GM12878 (cell line): ENCODE results near the gene PDE11A. TPM values are rescaled to one million over a fixed set of nuclear protein-coding genes. Genes with fewer than 3 reads are reported as not detected.

Source experiments
- ATAC-seq: fragments of 200-7000 bp; cut with Tn5 transposase; 3 replicates; pipeline ENCODE4 v1.9.1; 2020; ENCODE audit warnings: mild to moderate bottlenecking, moderate library complexity
- BruUV-seq: library from RNA; stranded (reverse); fragments of 400-500 nt; replicated peaks from 2 replicates; lab custom pipeline; 2021; lab: Mats Ljungman, UMichigan
- CTCF ChIA-PET: fragments of 300-600 bp; sonication (Branson Sonifier 250); formaldehyde crosslinking; extraction: SDS; loops from one replicate; lab custom pipeline; 2021; ENCODE audit warnings: inconsistent platforms; lab: Yijun Ruan, JAX
- POLR2A ChIA-PET: fragments of 350-600 bp; formaldehyde crosslinking; extraction: SDS; loops from one replicate; lab custom pipeline; 2021; ENCODE audit warnings: inconsistent platforms; lab: Charles Lee
- RAD21 ChIA-PET: fragments of 300-600 bp; sonication (Branson Sonifier 250); formaldehyde crosslinking; loops from one replicate; lab custom pipeline; 2023; ENCODE audit warnings: antibody characterized with exemption; ENCODE audit not compliant: unreplicated experiment; lab: Charles Lee
- SMC1A ChIA-PET: fragments of 300-600 bp; sonication (Branson Sonifier 250); formaldehyde crosslinking; loops from one replicate; lab custom pipeline; 2023; ENCODE audit not compliant: unreplicated experiment, uncharacterized antibody; lab: Charles Lee
- DNase-seq: peaks from one replicate; pipeline ENCODE4 v3.0.0-alpha.2; 2011; ENCODE audit warnings: low read depth, low spot score
- FAIRE-seq: peaks from 3 replicates; lab custom pipeline; 2011; peaks lifted over from hg19 to GRCh38; lab: Jason Lieb, UNC
- H2AFZ ChIP-seq: 2 replicates; pipeline ENCODE4 v1.6.0; 2011; ENCODE audit warnings: low read depth, low read length, control low read depth; ENCODE audit not compliant: control insufficient read depth
- H3K27ac ChIP-seq: 2 replicates; pipeline ENCODE4 v1.5.1; 2011; ENCODE audit warnings: control low read depth; ENCODE audit not compliant: control insufficient read depth, insufficient read depth
- H3K27me3 ChIP-seq, 2 experiments: replicated peaks in 1 of 2; 2 replicates each; pipeline versions ENCODE4 v1.6.0 to v1.6.1; 2011; ENCODE audit warnings: low read length in 1 of 2; ENCODE audit not compliant: control insufficient read depth in 2 of 2, insufficient read depth in 2 of 2
- H3K36me3 ChIP-seq, 2 experiments: 2 replicates each; pipeline ENCODE4 v1.5.1; 2011; ENCODE audit warnings: low read length in 1 of 2; ENCODE audit not compliant: control insufficient read depth in 2 of 2, insufficient read depth in 2 of 2
- H3K4me1 ChIP-seq: 2 replicates; pipeline ENCODE4 v1.6.1; 2011; ENCODE audit warnings: mild to moderate bottlenecking, low read length, moderate library complexity, mixed read lengths; ENCODE audit not compliant: control insufficient read depth, insufficient read depth
- H3K4me2 ChIP-seq: 2 replicates; pipeline ENCODE4 v1.6.0; 2011; ENCODE audit warnings: control low read depth; ENCODE audit not compliant: control insufficient read depth, insufficient read depth
- H3K4me3 ChIP-seq: fragments of 200-600 bp; sonication (generic); 2 replicates; pipeline ENCODE4 v1.5.1; 2016
- H3K79me2 ChIP-seq: 2 replicates; pipeline ENCODE4 v1.6.0; 2011; ENCODE audit warnings: low read length; ENCODE audit not compliant: control insufficient read depth, insufficient read depth
- H3K9ac ChIP-seq: 2 replicates; pipeline ENCODE4 v1.8.0; 2011; ENCODE audit warnings: low read length, control low read depth, mixed read lengths; ENCODE audit not compliant: control insufficient read depth, insufficient read depth
- H3K9me3 ChIP-seq: replicated peaks from 3 replicates; pipeline ENCODE4 v1.5.1; 2011; ENCODE audit warnings: mild to moderate bottlenecking, low read length; ENCODE audit not compliant: control insufficient read depth, insufficient read depth
- H4K20me1 ChIP-seq: 2 replicates; pipeline ENCODE4 v1.6.0; 2011; ENCODE audit not compliant: control insufficient read depth, insufficient read depth
- BACH1 ChIP-seq: fragments of 450-650 bp; IDR thresholded peaks from 2 replicates; pipeline ENCODE4 v1.6.1; 2017; ENCODE audit warnings: mild to moderate bottlenecking, borderline replicate concordance
- BHLHE40 ChIP-seq, 2 experiments: fragments of 450-650 bp in 1 of 2; IDR thresholded peaks; 2 replicates each; pipeline ENCODE4 v1.6.1; 2011 to 2017; ENCODE audit warnings: low read depth in 2 of 2, borderline replicate concordance in 1 of 2, improper control_type of control experiment in 1 of 2, low read length in 1 of 2, mild to moderate bottlenecking in 1 of 2
- BMI1 ChIP-seq: fragments of 450-650 bp; IDR thresholded peaks from 2 replicates; pipeline ENCODE4 v1.6.1; 2016; ENCODE audit warnings: mild to moderate bottlenecking, moderate library complexity, borderline replicate concordance
- ESRRA ChIP-seq: IDR thresholded peaks from 2 replicates; pipeline ENCODE4 v1.6.1; 2012; ENCODE audit warnings: mild to moderate bottlenecking, low read length, improper control_type of control experiment
- FOXM1 ChIP-seq: IDR thresholded peaks from 2 replicates; pipeline ENCODE4 v1.6.1; 2012; ENCODE audit warnings: low read depth, mild to moderate bottlenecking, inconsistent platforms, low read length, moderate library complexity
- HCFC1 ChIP-seq: fragments of 150-350 bp; IDR thresholded peaks from 2 replicates; pipeline ENCODE4 v1.6.1; 2014; ENCODE audit warnings: low read length
- HDAC2 ChIP-seq: fragments of 200-600 bp; sonication (generic); IDR thresholded peaks from 2 replicates; pipeline ENCODE4 v1.6.1; 2017
- JUNB ChIP-seq: IDR thresholded peaks from 2 replicates; pipeline ENCODE4 v1.6.1; 2016; ENCODE audit warnings: antibody characterized with exemption, mild to moderate bottlenecking
- KDM1A ChIP-seq: fragments of 200-600 bp; sonication (generic); IDR thresholded peaks from 2 replicates; pipeline ENCODE4 v1.6.1; 2016; ENCODE audit warnings: borderline replicate concordance
- LARP7 ChIP-seq: fragments of 450-650 bp; IDR thresholded peaks from 2 replicates; pipeline ENCODE4 v1.6.1; 2017; ENCODE audit warnings: mild to moderate bottlenecking
- MTA2 ChIP-seq: fragments of 450-650 bp; IDR thresholded peaks from 2 replicates; pipeline ENCODE4 v1.6.1; 2016; ENCODE audit warnings: low read depth, mild to moderate bottlenecking, moderate library complexity
- NFIC ChIP-seq: IDR thresholded peaks from 2 replicates; pipeline ENCODE4 v1.6.1; 2012; ENCODE audit warnings: low read depth, mild to moderate bottlenecking, inconsistent platforms, low read length, moderate library complexity
- PAX5 ChIP-seq: IDR thresholded peaks from 2 replicates; pipeline ENCODE4 v1.6.1; 2011; ENCODE audit warnings: low read depth, low read length, borderline replicate concordance
- POLR2AphosphoS2 ChIP-seq: IDR thresholded peaks from 2 replicates; pipeline ENCODE4 v1.6.1; 2011; ENCODE audit warnings: low read depth, mild to moderate bottlenecking, low read length, improper control_type of control experiment, moderate library complexity
- SUPT20H ChIP-seq: IDR thresholded peaks from 2 replicates; pipeline ENCODE4 v1.6.1; 2011; ENCODE audit warnings: low read depth, mild to moderate bottlenecking, low read length, moderate library complexity, borderline replicate concordance; ENCODE audit not compliant: control insufficient read depth
- ZBED1 ChIP-seq: IDR thresholded peaks from 2 replicates; pipeline ENCODE4 v1.6.1; 2016; ENCODE audit warnings: borderline replicate concordance
- ZNF274 ChIP-seq: IDR thresholded peaks from one replicate; pipeline ENCODE4 v1.8.0; 2011; ENCODE audit not compliant: insufficient read length, insufficient read depth
- WGBS: methylation state at CpG from one replicate; pipeline ENCODE4 v1.1.6; 2016; ENCODE audit warnings: low lambda C conversion rate; ENCODE audit not compliant: insufficient replicate concordance, insufficient coverage; ENCODE audit errors: missing lambda C conversion rate; 5-methylcytosine and 5-hydroxymethylcytosine counted together
- in situ Hi-C: fragments of 300-500 bp; cut with MboI; formaldehyde crosslinking; loops from 9 replicates; pipeline ENCODE4 v1.14.3; 2018; ENCODE audit warnings: mixed read lengths
- intact Hi-C: fragments of 100-400 bp; cut with micrococcal nuclease; formaldehyde crosslinking; loops from one replicate; pipeline ENCODE4 v1.14.2; 2022; ENCODE audit not compliant: unreplicated experiment
- polyA plus RNA-seq, 11 experiments: library from polyadenylated mRNA; depleted of rRNA in 4 of 11; unstranded in 6 of 11; stranded (reverse) in 5 of 11; fragments of >200 nt; fragmentation: Nextera tagmentation in 4 of 11; fragmentation: Illumina TruSeq in 1 of 11; extraction: Ambion mirVana in 4 of 11; extraction: Trizol in 1 of 11; gene quantifications; 1 replicate in 1 of 11; 2 replicates in 10 of 11; pipeline versions ENCODE4 v1.2.1 to v1.2.3, GENCODE V29; 2011 to 2016; ENCODE audit warnings: inconsistent platforms in 2 of 11, missing spikeins in 2 of 11, low read depth in 1 of 11
- total RNA-seq, 4 experiments: library from RNA; depleted of rRNA in 3 of 4; stranded (reverse); fragments of >200 nt in 3 of 4; fragmentation: Illumina TruSeq in 1 of 4; extraction: Trizol in 1 of 4; gene quantifications; 2 replicates each; pipeline versions ENCODE4 v1.2.1 to v1.2.3, GENCODE V29; 2013 to 2021
- TF ChIP-seq, protein P1 (sequence below): IDR thresholded peaks from 2 replicates; pipeline ENCODE4 v1.6.1; 2012; ENCODE audit warnings: low read depth, low read length, improper control_type of control experiment
- TF ChIP-seq, protein P2 (sequence below): fragments of 450-650 bp; IDR thresholded peaks from 2 replicates; pipeline ENCODE4 v1.6.1; 2018; ENCODE audit warnings: borderline replicate concordance, mild to moderate bottlenecking; ENCODE audit not compliant: partially characterized antibody
- TF ChIP-seq, protein P3 (sequence below): IDR thresholded peaks from 2 replicates; pipeline ENCODE4 v1.6.1; 2012; ENCODE audit warnings: low read depth, low read length, improper control_type of control experiment

Gene PDE11A
- total and polyA plus RNA-seq, 10 of the 15 experiments (the other 5 are each of a cell fraction or from before 2014, with no cell fraction given): 0.01 to 0.17 (median 0.06) TPM; not detected in 5

DNA sequence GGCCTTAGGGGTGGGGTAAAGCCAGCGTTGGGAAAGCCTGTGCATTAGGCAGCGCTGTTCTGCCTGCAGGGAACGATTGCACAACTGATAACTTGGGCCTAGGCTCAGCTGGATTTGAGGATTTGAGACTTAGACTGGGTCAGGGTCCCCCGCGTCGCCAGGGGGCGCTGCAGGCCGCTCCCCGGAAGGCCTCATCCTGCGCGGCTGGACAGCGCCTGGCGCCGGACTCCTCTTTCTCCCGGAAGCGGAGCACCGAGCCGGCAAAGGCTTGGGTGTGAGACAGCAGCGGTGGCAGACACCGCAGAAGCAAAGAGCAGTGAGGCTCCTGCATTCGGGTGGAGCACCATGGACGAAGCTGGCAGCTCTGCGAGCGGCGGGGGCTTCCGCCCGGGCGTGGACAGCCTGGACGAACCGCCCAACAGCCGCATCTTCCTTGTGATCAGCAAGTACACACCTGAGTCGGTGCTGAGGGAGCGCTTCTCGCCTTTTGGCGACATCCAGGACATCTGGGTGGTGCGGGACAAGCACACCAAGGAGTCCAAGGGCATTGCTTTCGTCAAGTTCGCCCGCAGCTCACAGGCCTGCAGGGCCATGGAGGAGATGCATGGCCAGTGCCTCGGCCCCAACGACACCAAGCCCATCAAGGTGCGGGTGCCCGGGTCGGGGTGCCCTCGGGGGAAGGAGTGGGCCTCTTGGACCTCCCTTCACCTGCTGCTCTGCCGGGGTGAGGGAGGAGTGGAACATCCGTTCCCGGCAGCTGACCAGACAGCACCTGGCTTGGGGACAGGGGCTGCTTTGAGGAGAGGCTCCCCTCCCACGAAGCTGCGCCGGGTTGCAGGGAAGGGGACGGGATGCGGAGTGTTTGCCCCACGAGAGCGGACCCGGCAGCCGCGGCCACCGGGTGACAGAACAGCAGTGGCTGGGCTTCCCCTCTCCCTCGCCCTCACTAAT is 39.9 kb upstream of the PDE11A start, which contains the start of gene RBM45:
TSS of gene RBM45 (plus strand) at position 236 of the 951 bp plus-strand sequence. CDS start at position 346, 110 bp downstream.
- intact Hi-C loops (loop anchor here (1.0 to 5.0 kb wide), 5 partner anchors 82 to 410 kb away; partner anchors contain the start of gene OSBPL6), in situ Hi-C loops (loop anchor here (5.0 kb wide), 2 partner anchors 170 to 305 kb away; no protein-coding TSS in a partner anchor)
- peak within 1 kb of the TSS; percentile 60 for H3K27ac ChIP-seq
- H3K36me3 ChIP-seq: no peaks in the 10 kb centered on the region
- H3K4me1 ChIP-seq: peaks cover 12% of the 10 kb centered on the region
- H3K79me2 ChIP-seq: peaks cover 17% of the 10 kb centered on the region
- peak within 1 kb of the TSS; percentile 79 for H3K4me2 ChIP-seq
- no TSS peak for BruUV-seq
- ChIA-PET CTCF (interaction anchor here (0.6 to 5.3 kb wide), 38 partner anchors 8 to 418 kb away, joined by 3 to 101 read pairs (median 4); no protein-coding TSS in a partner anchor), SMC1A (interaction anchor here (0.6 to 4.6 kb wide), 14 partner anchors 11 to 306 kb away, joined by 3 to 29 read pairs (median 3); no protein-coding TSS in a partner anchor), RAD21 (interaction anchor here (0.8 to 2.5 kb wide), 16 partner anchors 13 to 337 kb away, joined by 3 to 18 read pairs (median 3); no protein-coding TSS in a partner anchor), POLR2A (interaction anchor here (0.6 to 1.3 kb wide), 4 partner anchors 11 to 917 kb away, joined by 3 to 8 read pairs (median 4); no protein-coding TSS in a partner anchor)
- peak within 1 kb of the TSS; percentile 92 for H3K4me3 ChIP-seq
- H3K9me3 ChIP-seq: no peaks in the 10 kb centered on the region
- H2AFZ ChIP-seq: peak within 1 kb of the TSS; percentile 82
- no peaks in the 10 kb centered on the region for H4K20me1 ChIP-seq
- peak within 1 kb of the TSS; percentile 79 for H3K9ac ChIP-seq
- WGBS: 1% methylated on average over 59 of the region's 60 CpGs
- no peaks in the 10 kb centered on the region for H3K27me3 ChIP-seq
- FAIRE-seq (peak; percentile 18), ATAC-seq (peak; percentile 94), DNase-seq (peak; percentile 60)
- no peak for TF ChIP-seq PAX5
- no peak for TF ChIP-seq SUPT20H
- TF ChIP-seq BHLHE40 (IDR thresholded peaks at IDR 0.05; ENCODE audit: borderline replicate concordance in 1 of 2, low read depth in 2 of 2, low read length in 1 of 2): peak in 1 of 2 experiments; percentile 58; a peak in 3 of 4 replicates
- TF ChIP-seq MTA2: no peak
- peak; percentile 68 for TF ChIP-seq HCFC1
- TF ChIP-seq NFIC: no peak
- TF ChIP-seq FOXM1: no peak
- TF ChIP-seq BMI1: no peak
- peak; percentile 65; the same call in 1 of the 2 replicates for TF ChIP-seq ESRRA
- TF ChIP-seq KDM1A: no peak
- peak; percentile 69; the same call in 1 of the 2 replicates for TF ChIP-seq POLR2AphosphoS2
- no peak for TF ChIP-seq ZNF274
- no peak for TF ChIP-seq ZBED1
- peak; percentile 34; the same call in 1 of the 2 replicates for TF ChIP-seq BACH1
- TF ChIP-seq HDAC2: no peak
- TF ChIP-seq, protein P1, sequence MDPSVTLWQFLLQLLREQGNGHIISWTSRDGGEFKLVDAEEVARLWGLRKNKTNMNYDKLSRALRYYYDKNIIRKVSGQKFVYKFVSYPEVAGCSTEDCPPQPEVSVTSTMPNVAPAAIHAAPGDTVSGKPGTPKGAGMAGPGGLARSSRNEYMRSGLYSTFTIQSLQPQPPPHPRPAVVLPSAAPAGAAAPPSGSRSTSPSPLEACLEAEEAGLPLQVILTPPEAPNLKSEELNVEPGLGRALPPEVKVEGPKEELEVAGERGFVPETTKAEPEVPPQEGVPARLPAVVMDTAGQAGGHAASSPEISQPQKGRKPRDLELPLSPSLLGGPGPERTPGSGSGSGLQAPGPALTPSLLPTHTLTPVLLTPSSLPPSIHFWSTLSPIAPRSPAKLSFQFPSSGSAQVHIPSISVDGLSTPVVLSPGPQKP: peak; percentile 91
- TF ChIP-seq JUNB: no peak
- TF ChIP-seq, protein P2, sequence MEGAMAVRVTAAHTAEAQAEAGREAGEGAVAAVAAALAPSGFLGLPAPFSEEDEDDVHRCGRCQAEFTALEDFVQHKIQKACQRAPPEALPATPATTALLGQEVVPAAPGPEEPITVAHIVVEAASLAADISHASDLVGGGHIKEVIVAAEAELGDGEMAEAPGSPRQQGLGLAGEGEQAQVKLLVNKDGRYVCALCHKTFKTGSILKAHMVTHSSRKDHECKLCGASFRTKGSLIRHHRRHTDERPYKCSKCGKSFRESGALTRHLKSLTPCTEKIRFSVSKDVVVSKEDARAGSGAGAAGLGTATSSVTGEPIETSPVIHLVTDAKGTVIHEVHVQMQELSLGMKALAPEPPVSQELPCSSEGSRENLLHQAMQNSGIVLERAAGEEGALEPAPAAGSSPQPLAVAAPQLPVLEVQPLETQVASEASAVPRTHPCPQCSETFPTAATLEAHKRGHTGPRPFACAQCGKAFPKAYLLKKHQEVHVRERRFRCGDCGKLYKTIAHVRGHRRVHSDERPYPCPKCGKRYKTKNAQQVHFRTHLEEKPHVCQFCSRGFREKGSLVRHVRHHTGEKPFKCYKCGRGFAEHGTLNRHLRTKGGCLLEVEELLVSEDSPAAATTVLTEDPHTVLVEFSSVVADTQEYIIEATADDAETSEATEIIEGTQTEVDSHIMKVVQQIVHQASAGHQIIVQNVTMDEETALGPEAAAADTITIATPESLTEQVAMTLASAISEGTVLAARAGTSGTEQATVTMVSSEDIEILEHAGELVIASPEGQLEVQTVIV: no peak
- peak; percentile 75 for TF ChIP-seq LARP7
- TF ChIP-seq, protein P3, sequence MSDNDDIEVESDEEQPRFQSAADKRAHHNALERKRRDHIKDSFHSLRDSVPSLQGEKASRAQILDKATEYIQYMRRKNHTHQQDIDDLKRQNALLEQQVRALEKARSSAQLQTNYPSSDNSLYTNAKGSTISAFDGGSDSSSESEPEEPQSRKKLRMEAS: peak; percentile 66
